HepG2 (cell line): ENCODE measurements around the gene ZNF615. TPM values are rescaled to one million over a fixed set of nuclear protein-coding genes. Genes with fewer than 3 reads are reported as not detected.

ENCODE experiments used
- ATM ChIP-seq: fragments of 450-650 bp; IDR thresholded peaks from 2 replicates; pipeline ENCODE4 v1.7.1; 2017; ENCODE audit warnings: mild to moderate bottlenecking, borderline replicate concordance
- NFKBIZ ChIP-seq: IDR thresholded peaks from 2 replicates; pipeline ENCODE4 v1.6.1; 2018; ENCODE audit warnings: missing genetic modification reagents, missing compliant biosample characterization
- SYNCRIP ChIP-seq: fragments of 200-400 bp; formaldehyde crosslinking; IDR thresholded peaks from 2 replicates; pipeline ENCODE4 v1.6.1; 2018; ENCODE audit warnings: mild to moderate bottlenecking, low read depth, low read length; ENCODE audit not compliant: insufficient read depth
- U2AF1 ChIP-seq: fragments of 200-400 bp; formaldehyde crosslinking; optimal IDR thresholded peaks from 2 replicates; pipeline ENCODE3; 2017; ENCODE audit warnings: mild to moderate bottlenecking, low read depth, low read length
- XBP1 ChIP-seq: sonication (generic); formaldehyde crosslinking; IDR thresholded peaks from 2 replicates; pipeline ENCODE4 v1.5.0; 2020; ENCODE audit warnings: missing genetic modification reagents
- YEATS4 ChIP-seq: sonication (generic); formaldehyde crosslinking; IDR thresholded peaks from 2 replicates; pipeline ENCODE4 v1.4.0; 2020; ENCODE audit warnings: missing genetic modification reagents, borderline replicate concordance
- ZEB1 ChIP-seq: IDR thresholded peaks from 2 replicates; pipeline ENCODE4 v1.6.1; 2012; ENCODE audit warnings: mild to moderate bottlenecking, low read depth, inconsistent platforms; ENCODE audit not compliant: insufficient replicate concordance
- ZNF567 ChIP-seq: sonication (generic); formaldehyde crosslinking; IDR thresholded peaks from 2 replicates; pipeline ENCODE4 v1.8.1; 2023; ENCODE audit warnings: mild to moderate bottlenecking, missing genetic modification reagents, borderline replicate concordance
- ZNF850 ChIP-seq: sonication (generic); formaldehyde crosslinking; conservative IDR thresholded peaks from 2 replicates; pipeline ENCODE4 v1.9.0; 2021; ENCODE audit warnings: mild to moderate bottlenecking, missing genetic modification reagents
- polyA plus RNA-seq, 8 experiments: library from polyadenylated mRNA; depleted of rRNA in 3 of 8; stranded (reverse) in 7 of 8; unstranded in 1 of 8; fragments of >200 nt; fragmentation: Illumina TruSeq in 4 of 8; extraction: Trizol in 4 of 8; gene quantifications; 2 replicates each; pipeline versions ENCODE4 v1.2.1 to v1.2.3, GENCODE V29; 2011 to 2016; ENCODE audit warnings: low read depth in 4 of 8, missing spikeins in 1 of 8, mixed read lengths in 1 of 8; ENCODE audit not compliant: insufficient read depth in 1 of 8
- total RNA-seq, 5 experiments: library from RNA; depleted of rRNA; stranded (reverse); fragments of >200 nt; fragmentation: Illumina TruSeq; extraction: Trizol; gene quantifications; 2 replicates each; pipeline ENCODE4 v1.2.3, GENCODE V29; 2016; ENCODE audit warnings: low read depth in 1 of 5
- TF ChIP-seq, protein P1 (sequence below): sonication (generic); formaldehyde crosslinking; IDR thresholded peaks from 2 replicates; pipeline ENCODE4 v1.5.1; 2020; ENCODE audit warnings: mild to moderate bottlenecking, missing genetic modification reagents, moderate library complexity
- TF ChIP-seq, protein P2 (sequence below): sonication (generic); formaldehyde crosslinking; IDR thresholded peaks from 2 replicates; pipeline ENCODE4 v1.9.0; 2021; ENCODE audit warnings: mild to moderate bottlenecking, missing genetic modification reagents
- TF ChIP-seq, protein P3 (sequence below): IDR thresholded peaks from 2 replicates; pipeline ENCODE4 v1.4.0; 2020; ENCODE audit warnings: mild to moderate bottlenecking, missing genetic modification reagents
- TF ChIP-seq, protein P4 (sequence below): sonication (generic); formaldehyde crosslinking; IDR thresholded peaks from 2 replicates; pipeline ENCODE4 v1.4.0; 2020; ENCODE audit warnings: mild to moderate bottlenecking, missing genetic modification reagents

Gene ZNF615
- total and polyA plus RNA-seq, 2 of the 13 experiments (the other 11 are each of a cell fraction or from before 2014, with no cell fraction given) = 5.2 to 7.8 TPM

DNA sequence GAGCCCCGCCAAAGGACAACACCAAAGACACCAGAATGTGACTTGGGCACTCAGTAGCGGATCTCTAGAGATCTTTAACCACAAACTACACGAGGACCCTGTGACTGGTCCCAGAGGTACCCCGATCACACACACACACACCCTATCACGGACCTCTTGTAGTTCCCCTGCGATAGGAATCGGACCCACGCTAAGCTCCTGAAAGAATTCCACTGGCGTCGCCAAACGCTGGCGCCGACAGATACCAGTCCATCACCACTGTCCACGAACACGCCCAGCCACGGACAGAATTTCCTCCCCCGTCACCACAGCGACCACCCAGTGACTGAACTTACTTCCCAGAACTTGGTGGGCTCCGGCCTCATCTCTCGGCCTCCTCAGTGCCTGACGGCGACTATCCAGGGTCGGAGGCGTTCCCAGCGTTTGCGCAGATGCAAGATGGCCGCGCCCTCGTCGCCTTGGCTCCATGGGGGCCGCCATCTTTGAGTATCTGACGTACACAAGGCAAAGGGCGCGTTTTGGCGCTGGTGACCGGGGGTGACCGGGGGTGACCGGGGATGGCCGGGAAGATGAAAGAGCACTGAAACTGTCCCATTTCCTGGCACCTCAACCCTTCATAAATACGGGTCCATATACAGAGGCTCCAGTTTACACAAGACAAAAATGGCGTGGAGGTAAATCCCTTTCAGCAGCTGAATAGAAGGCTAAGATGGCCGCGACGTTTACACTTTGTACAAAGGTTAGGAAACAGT, at the start of gene ZNF615 (continued):
- TF ChIP-seq, protein P1, sequence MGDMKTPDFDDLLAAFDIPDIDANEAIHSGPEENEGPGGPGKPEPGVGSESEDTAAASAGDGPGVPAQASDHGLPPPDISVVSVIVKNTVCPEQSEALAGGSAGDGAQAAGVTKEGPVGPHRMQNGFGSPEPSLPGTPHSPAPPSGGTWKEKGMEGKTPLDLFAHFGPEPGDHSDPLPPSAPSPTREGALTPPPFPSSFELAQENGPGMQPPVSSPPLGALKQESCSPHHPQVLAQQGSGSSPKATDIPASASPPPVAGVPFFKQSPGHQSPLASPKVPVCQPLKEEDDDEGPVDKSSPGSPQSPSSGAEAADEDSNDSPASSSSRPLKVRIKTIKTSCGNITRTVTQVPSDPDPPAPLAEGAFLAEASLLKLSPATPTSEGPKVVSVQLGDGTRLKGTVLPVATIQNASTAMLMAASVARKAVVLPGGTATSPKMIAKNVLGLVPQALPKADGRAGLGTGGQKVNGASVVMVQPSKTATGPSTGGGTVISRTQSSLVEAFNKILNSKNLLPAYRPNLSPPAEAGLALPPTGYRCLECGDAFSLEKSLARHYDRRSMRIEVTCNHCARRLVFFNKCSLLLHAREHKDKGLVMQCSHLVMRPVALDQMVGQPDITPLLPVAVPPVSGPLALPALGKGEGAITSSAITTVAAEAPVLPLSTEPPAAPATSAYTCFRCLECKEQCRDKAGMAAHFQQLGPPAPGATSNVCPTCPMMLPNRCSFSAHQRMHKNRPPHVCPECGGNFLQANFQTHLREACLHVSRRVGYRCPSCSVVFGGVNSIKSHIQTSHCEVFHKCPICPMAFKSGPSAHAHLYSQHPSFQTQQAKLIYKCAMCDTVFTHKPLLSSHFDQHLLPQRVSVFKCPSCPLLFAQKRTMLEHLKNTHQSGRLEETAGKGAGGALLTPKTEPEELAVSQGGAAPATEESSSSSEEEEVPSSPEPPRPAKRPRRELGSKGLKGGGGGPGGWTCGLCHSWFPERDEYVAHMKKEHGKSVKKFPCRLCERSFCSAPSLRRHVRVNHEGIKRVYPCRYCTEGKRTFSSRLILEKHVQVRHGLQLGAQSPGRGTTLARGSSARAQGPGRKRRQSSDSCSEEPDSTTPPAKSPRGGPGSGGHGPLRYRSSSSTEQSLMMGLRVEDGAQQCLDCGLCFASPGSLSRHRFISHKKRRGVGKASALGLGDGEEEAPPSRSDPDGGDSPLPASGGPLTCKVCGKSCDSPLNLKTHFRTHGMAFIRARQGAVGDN = peak; percentile 86
- no peak for TF ChIP-seq XBP1 (CRISPR knock-in tag)
- TF ChIP-seq, protein P2, sequence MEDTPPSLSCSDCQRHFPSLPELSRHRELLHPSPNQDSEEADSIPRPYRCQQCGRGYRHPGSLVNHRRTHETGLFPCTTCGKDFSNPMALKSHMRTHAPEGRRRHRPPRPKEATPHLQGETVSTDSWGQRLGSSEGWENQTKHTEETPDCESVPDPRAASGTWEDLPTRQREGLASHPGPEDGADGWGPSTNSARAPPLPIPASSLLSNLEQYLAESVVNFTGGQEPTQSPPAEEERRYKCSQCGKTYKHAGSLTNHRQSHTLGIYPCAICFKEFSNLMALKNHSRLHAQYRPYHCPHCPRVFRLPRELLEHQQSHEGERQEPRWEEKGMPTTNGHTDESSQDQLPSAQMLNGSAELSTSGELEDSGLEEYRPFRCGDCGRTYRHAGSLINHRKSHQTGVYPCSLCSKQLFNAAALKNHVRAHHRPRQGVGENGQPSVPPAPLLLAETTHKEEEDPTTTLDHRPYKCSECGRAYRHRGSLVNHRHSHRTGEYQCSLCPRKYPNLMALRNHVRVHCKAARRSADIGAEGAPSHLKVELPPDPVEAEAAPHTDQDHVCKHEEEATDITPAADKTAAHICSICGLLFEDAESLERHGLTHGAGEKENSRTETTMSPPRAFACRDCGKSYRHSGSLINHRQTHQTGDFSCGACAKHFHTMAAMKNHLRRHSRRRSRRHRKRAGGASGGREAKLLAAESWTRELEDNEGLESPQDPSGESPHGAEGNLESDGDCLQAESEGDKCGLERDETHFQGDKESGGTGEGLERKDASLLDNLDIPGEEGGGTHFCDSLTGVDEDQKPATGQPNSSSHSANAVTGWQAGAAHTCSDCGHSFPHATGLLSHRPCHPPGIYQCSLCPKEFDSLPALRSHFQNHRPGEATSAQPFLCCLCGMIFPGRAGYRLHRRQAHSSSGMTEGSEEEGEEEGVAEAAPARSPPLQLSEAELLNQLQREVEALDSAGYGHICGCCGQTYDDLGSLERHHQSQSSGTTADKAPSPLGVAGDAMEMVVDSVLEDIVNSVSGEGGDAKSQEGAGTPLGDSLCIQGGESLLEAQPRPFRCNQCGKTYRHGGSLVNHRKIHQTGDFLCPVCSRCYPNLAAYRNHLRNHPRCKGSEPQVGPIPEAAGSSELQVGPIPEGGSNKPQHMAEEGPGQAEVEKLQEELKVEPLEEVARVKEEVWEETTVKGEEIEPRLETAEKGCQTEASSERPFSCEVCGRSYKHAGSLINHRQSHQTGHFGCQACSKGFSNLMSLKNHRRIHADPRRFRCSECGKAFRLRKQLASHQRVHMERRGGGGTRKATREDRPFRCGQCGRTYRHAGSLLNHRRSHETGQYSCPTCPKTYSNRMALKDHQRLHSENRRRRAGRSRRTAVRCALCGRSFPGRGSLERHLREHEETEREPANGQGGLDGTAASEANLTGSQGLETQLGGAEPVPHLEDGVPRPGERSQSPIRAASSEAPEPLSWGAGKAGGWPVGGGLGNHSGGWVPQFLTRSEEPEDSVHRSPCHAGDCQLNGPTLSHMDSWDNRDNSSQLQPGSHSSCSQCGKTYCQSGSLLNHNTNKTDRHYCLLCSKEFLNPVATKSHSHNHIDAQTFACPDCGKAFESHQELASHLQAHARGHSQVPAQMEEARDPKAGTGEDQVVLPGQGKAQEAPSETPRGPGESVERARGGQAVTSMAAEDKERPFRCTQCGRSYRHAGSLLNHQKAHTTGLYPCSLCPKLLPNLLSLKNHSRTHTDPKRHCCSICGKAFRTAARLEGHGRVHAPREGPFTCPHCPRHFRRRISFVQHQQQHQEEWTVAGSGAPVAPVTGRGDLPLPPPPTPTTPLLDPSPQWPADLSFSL = no peak
- no peak for TF ChIP-seq ZNF850
- TF ChIP-seq SYNCRIP = no peak
- TF ChIP-seq U2AF1 = no peak
- no peak for TF ChIP-seq ZNF567 (CRISPR knock-in tag)
- no peak for TF ChIP-seq ATM
- TF ChIP-seq, protein P3, sequence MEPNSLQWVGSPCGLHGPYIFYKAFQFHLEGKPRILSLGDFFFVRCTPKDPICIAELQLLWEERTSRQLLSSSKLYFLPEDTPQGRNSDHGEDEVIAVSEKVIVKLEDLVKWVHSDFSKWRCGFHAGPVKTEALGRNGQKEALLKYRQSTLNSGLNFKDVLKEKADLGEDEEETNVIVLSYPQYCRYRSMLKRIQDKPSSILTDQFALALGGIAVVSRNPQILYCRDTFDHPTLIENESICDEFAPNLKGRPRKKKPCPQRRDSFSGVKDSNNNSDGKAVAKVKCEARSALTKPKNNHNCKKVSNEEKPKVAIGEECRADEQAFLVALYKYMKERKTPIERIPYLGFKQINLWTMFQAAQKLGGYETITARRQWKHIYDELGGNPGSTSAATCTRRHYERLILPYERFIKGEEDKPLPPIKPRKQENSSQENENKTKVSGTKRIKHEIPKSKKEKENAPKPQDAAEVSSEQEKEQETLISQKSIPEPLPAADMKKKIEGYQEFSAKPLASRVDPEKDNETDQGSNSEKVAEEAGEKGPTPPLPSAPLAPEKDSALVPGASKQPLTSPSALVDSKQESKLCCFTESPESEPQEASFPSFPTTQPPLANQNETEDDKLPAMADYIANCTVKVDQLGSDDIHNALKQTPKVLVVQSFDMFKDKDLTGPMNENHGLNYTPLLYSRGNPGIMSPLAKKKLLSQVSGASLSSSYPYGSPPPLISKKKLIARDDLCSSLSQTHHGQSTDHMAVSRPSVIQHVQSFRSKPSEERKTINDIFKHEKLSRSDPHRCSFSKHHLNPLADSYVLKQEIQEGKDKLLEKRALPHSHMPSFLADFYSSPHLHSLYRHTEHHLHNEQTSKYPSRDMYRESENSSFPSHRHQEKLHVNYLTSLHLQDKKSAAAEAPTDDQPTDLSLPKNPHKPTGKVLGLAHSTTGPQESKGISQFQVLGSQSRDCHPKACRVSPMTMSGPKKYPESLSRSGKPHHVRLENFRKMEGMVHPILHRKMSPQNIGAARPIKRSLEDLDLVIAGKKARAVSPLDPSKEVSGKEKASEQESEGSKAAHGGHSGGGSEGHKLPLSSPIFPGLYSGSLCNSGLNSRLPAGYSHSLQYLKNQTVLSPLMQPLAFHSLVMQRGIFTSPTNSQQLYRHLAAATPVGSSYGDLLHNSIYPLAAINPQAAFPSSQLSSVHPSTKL (CRISPR knock-in tag) = peak; percentile 15
- TF ChIP-seq NFKBIZ = no peak; the same call in 1 of the 2 replicates
- TF ChIP-seq, protein P4, sequence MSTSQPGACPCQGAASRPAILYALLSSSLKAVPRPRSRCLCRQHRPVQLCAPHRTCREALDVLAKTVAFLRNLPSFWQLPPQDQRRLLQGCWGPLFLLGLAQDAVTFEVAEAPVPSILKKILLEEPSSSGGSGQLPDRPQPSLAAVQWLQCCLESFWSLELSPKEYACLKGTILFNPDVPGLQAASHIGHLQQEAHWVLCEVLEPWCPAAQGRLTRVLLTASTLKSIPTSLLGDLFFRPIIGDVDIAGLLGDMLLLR (CRISPR knock-in tag) = 0 out of 2 replicates have a peak, but pooled peaks have one; percentile 45
- no peak for TF ChIP-seq ZEB1
- peak; percentile 72; the same call in 1 of the 2 replicates for TF ChIP-seq YEATS4 (CRISPR knock-in tag)
